GM23248 (cell line): ENCODE measurements around the gene NCOA1. TPM values are rescaled to one million over a fixed set of nuclear protein-coding genes. Genes with fewer than 3 reads are reported as not detected.

Source experiments
- DNase-seq: peaks from one replicate; pipeline ENCODE4 v3.0.0-alpha.2; 2015
- H2AFZ ChIP-seq: fragments of 200-600 bp; sonication (generic); 2 replicates; pipeline ENCODE4 v1.6.1; 2016; ENCODE audit warnings: antibody characterized with exemption
- H3F3A ChIP-seq: fragments of 200-600 bp; sonication (generic); 2 replicates; pipeline ENCODE4 v1.6.1; 2016; ENCODE audit warnings: mild to moderate bottlenecking, antibody characterized with exemption, mixed run types; ENCODE audit not compliant: insufficient read depth
- H3K27ac ChIP-seq: fragments of 200-600 bp; sonication (generic); 2 replicates; pipeline ENCODE4 v1.5.1; 2016; ENCODE audit warnings: mild to moderate bottlenecking
- H3K27me3 ChIP-seq: fragments of 200-600 bp; sonication (generic); replicated peaks from 2 replicates; pipeline ENCODE4 v1.6.1; 2016; ENCODE audit warnings: mild to moderate bottlenecking; ENCODE audit not compliant: insufficient read depth
- H3K36me3 ChIP-seq: fragments of 200-600 bp; sonication (generic); 2 replicates; pipeline ENCODE4 v1.6.1; 2016; ENCODE audit warnings: low read depth, mild to moderate bottlenecking
- H3K4me1 ChIP-seq: fragments of 200-600 bp; sonication (generic); 2 replicates; pipeline ENCODE4 v1.6.1; 2016; ENCODE audit warnings: mild to moderate bottlenecking; ENCODE audit not compliant: insufficient read depth
- H3K4me2 ChIP-seq: fragments of 200-600 bp; sonication (generic); one replicate; pipeline ENCODE4 v1.6.1; 2016; ENCODE audit warnings: mild to moderate bottlenecking; ENCODE audit not compliant: unreplicated experiment
- H3K4me3 ChIP-seq: fragments of 200-600 bp; sonication (generic); 2 replicates; pipeline ENCODE4 v1.5.1; 2016; ENCODE audit warnings: mild to moderate bottlenecking
- H3K79me2 ChIP-seq: fragments of 200-600 bp; sonication (generic); 2 replicates; pipeline ENCODE4 v1.6.1; 2016; ENCODE audit warnings: mild to moderate bottlenecking; ENCODE audit not compliant: insufficient read depth
- H3K9ac ChIP-seq: fragments of 200-600 bp; sonication (generic); 2 replicates; pipeline ENCODE4 v1.6.1; 2016; ENCODE audit warnings: mild to moderate bottlenecking
- H3K9me2 ChIP-seq: fragments of 200-600 bp; sonication (generic); 2 replicates; pipeline ENCODE4 v1.6.1; 2016; ENCODE audit warnings: mixed run types, mild to moderate bottlenecking, moderate library complexity; ENCODE audit not compliant: insufficient read depth
- H3K9me3 ChIP-seq: fragments of 200-600 bp; sonication (generic); one replicate; pipeline ENCODE4 v1.6.1; 2017; ENCODE audit warnings: low read depth
- H4K20me1 ChIP-seq: fragments of 200-600 bp; sonication (generic); 2 replicates; pipeline ENCODE4 v1.6.0; 2016; ENCODE audit not compliant: insufficient read depth
- EZH2 ChIP-seq: fragments of 200-600 bp; sonication (generic); IDR thresholded peaks from 2 replicates; pipeline ENCODE4 v1.6.1; 2018; ENCODE audit warnings: antibody characterized with exemption, mild to moderate bottlenecking; ENCODE audit not compliant: insufficient read depth, poor library complexity, severe bottlenecking
- EZH2phosphoT487 ChIP-seq: fragments of 200-600 bp; sonication (generic); IDR thresholded peaks from 2 replicates; pipeline ENCODE4 v1.6.1; 2018; ENCODE audit warnings: antibody characterized with exemption, moderate library complexity, mild to moderate bottlenecking, low read depth; ENCODE audit not compliant: insufficient read depth
- WGBS, 2 experiments: methylation state at CpG; one replicate each; pipeline ENCODE4 v1.1.6; 2015 to 2017; ENCODE audit warnings: low lambda C conversion rate in 2 of 2, low coverage in 1 of 2; ENCODE audit errors: missing lambda C conversion rate in 2 of 2; 5-methylcytosine and 5-hydroxymethylcytosine counted together
- in situ Hi-C: fragments of 300-500 bp; cut with MboI; formaldehyde crosslinking; loops from 2 replicates; pipeline ENCODE4 v1.15.0; 2020
- polyA plus RNA-seq: library from polyadenylated mRNA; unstranded; fragments of >200 nt; fragmentation: Nextera tagmentation; extraction: Ambion mirVana; gene quantifications from 2 replicates; pipeline ENCODE4 v1.2.1, GENCODE V29; 2016
- total RNA-seq: library from RNA; depleted of rRNA; stranded (reverse); fragments of >200 nt; shearing (Covaris generic); gene quantifications from 2 replicates; pipeline ENCODE4 v1.2.3, GENCODE V29; 2014

The NCOA1 gene
- total and polyA plus RNA-seq, 2 experiments from 2014 or later: 2.6 to 8.0 TPM

- no peak overlapping the region for H2AFZ ChIP-seq
- H3K27me3 ChIP-seq: no peaks in the 10 kb centered on the region
- H3K4me2 ChIP-seq: no peak overlapping the region
- TF ChIP-seq EZH2: no peak
- no peak for TF ChIP-seq EZH2phosphoT487
- no peaks in the 10 kb centered on the region for H3K79me2 ChIP-seq
- H3K36me3 ChIP-seq: no peaks in the 10 kb centered on the region; the same call in 1 of the 2 replicates
- H3K4me3 ChIP-seq: no peak overlapping the region
- no peaks in the 10 kb centered on the region for H4K20me1 ChIP-seq
- H3K4me1 ChIP-seq: no peaks in the 10 kb centered on the region
- H3K9me3 ChIP-seq: no peaks in the 10 kb centered on the region
- in situ Hi-C loops: no loop called here
- no peaks in the 10 kb centered on the region for H3F3A ChIP-seq
- H3K9ac ChIP-seq: no peak overlapping the region
- H3K27ac ChIP-seq: no peak overlapping the region
- no peaks in the 10 kb centered on the region for H3K9me2 ChIP-seq
- DNase-seq: no peak
- 90 to 98% methylated on average over 2 of the region's 2 CpGs for WGBS, 2 experiments
These were observed 271.5 kb downstream of the NCOA1 start for GRCh38 chr2:24762518-24762917.

GRCh38 chr2:24763843-24764242, 272.8 kb downstream of the NCOA1 start:
- Histone ChIP-seq H3K27ac (no peak overlapping the region), H4K20me1 (no peaks in the 10 kb centered on the region), H3K79me2 (no peaks in the 10 kb centered on the region), H2AFZ (no peak overlapping the region), H3K4me3 (no peak overlapping the region), H3K4me1 (no peaks in the 10 kb centered on the region), H3K9me2 (no peaks in the 10 kb centered on the region), H3K27me3 (no peaks in the 10 kb centered on the region), H3F3A (no peaks in the 10 kb centered on the region), H3K36me3 (no peaks in the 10 kb centered on the region; the same call in 1 of the 2 replicates), H3K9ac (no peak overlapping the region), H3K9me3 (no peaks in the 10 kb centered on the region), H3K4me2 (no peak overlapping the region)
- WGBS, 2 experiments: 78 to 79% methylated on average over 4 of the region's 4 CpGs
- TF ChIP-seq EZH2phosphoT487 (no peak), EZH2 (no peak)
- in situ Hi-C loops: no loop called here
- no peak for DNase-seq

- no peak overlapping the region for H2AFZ ChIP-seq
- 83 to 85% methylated on average over 6 of the region's 6 CpGs for WGBS, 2 experiments
These were observed 275.6 kb downstream of the NCOA1 start for GRCh38 chr2:24766609-24767008.

GRCh38 chr2:24768013-24768412, 277.0 kb downstream of the NCOA1 start:
- Histone ChIP-seq H3K36me3 (0 out of 2 replicates have a peak, but pooled peaks cover 3% of the 10 kb centered on the region), H4K20me1 (no peaks in the 10 kb centered on the region), H3K4me1 (no peaks in the 10 kb centered on the region), H3K79me2 (no peaks in the 10 kb centered on the region), H3K9ac (no peak overlapping the region), H3K27ac (no peak overlapping the region), H3K27me3 (no peaks in the 10 kb centered on the region), H3K9me2 (no peaks in the 10 kb centered on the region), H3F3A (no peaks in the 10 kb centered on the region), H2AFZ (no peak overlapping the region), H3K4me2 (no peak overlapping the region), H3K4me3 (no peak overlapping the region), H3K9me3 (no peaks in the 10 kb centered on the region)
- in situ Hi-C loops: no loop called here
- TF ChIP-seq EZH2: no peak
- TF ChIP-seq EZH2phosphoT487: no peak
- 83 to 88% methylated on average over 5 of the region's 5 CpGs for WGBS, 2 experiments
- no peak for DNase-seq

More at GRCh38 chr2:24766609-24767008, 275.6 kb downstream of the NCOA1 start:
- Histone ChIP-seq H3K9me2 (no peaks in the 10 kb centered on the region), H4K20me1 (no peaks in the 10 kb centered on the region), H3K36me3 (peaks cover 3% of the 10 kb centered on the region; the same call in 1 of the 2 replicates), H3K27me3 (no peaks in the 10 kb centered on the region), H3F3A (no peaks in the 10 kb centered on the region), H3K4me1 (no peaks in the 10 kb centered on the region), H3K27ac (no peak overlapping the region), H3K79me2 (no peaks in the 10 kb centered on the region), H3K9ac (no peak overlapping the region), H3K9me3 (no peaks in the 10 kb centered on the region), H3K4me3 (no peak overlapping the region), H3K4me2 (no peak overlapping the region)
- in situ Hi-C loops: no loop called here
- TF ChIP-seq EZH2 (no peak), EZH2phosphoT487 (no peak)
- no peak for DNase-seq

GRCh38 chr2:24768601-24769000, 277.5 kb downstream of the NCOA1 start:
- 0 out of 2 replicates have a peak, but pooled peaks cover 3% of the 10 kb centered on the region for H3K36me3 ChIP-seq
- 52 to 60% methylated on average over 7 of the region's 7 CpGs for WGBS, 2 experiments
- H3K79me2 ChIP-seq: no peaks in the 10 kb centered on the region
- no peaks in the 10 kb centered on the region for H3F3A ChIP-seq
- H3K9me2 ChIP-seq: no peaks in the 10 kb centered on the region
- TF ChIP-seq EZH2 (no peak), EZH2phosphoT487 (no peak)
- H3K27me3 ChIP-seq: no peaks in the 10 kb centered on the region
- H3K4me2 ChIP-seq: no peak overlapping the region
- H3K4me1 ChIP-seq: no peaks in the 10 kb centered on the region
- DNase-seq: no peak
- no peak overlapping the region for H3K4me3 ChIP-seq
- no peak overlapping the region for H3K9ac ChIP-seq
- H3K9me3 ChIP-seq: no peaks in the 10 kb centered on the region
- no peak overlapping the region for H2AFZ ChIP-seq
- no peak overlapping the region for H3K27ac ChIP-seq
- in situ Hi-C loops: no loop called here
- H4K20me1 ChIP-seq: no peaks in the 10 kb centered on the region
